VCaP (cell line): ENCODE results near the gene CD200R1L.

ENCODE experiments used
- H3K27ac ChIP-seq: fragments of 450-650 bp; 2 replicates; pipeline ENCODE4 v1.5.1; 2017
- CTCF ChIP-seq: fragments of 450-650 bp; conservative IDR thresholded peaks from 2 replicates; pipeline ENCODE4 v1.5.1; 2017; ENCODE audit warnings: mild to moderate bottlenecking, moderate library complexity

Gene CD200R1L

GRCh38 chr3:112791736-112792135 lies 54.9 kb downstream of the CD200R1L start:
- no peak overlapping the region for H3K27ac ChIP-seq
- no peak for TF ChIP-seq CTCF

DNA sequence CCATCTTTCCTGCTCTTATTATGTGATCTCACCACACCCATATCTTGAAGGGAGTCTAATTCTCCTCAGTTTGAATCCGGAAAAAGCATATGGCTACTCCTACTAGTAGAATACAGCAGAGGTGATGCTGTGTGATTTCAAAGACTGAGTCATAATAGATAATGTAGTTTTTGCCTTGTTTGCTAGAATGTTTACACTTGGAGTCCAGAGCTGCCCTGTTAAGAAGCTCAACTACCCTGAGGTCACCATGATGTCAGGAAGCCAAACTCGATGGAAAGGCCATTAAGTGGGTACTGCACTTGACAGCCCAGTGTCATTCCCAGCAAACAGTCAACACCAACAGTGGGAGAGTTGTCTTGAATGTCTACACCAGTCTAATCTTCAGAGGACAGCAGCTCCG lies 56.9 kb downstream of the CD200R1L start:
- no peak for TF ChIP-seq CTCF
- H3K27ac ChIP-seq: no peak overlapping the region

DNA sequence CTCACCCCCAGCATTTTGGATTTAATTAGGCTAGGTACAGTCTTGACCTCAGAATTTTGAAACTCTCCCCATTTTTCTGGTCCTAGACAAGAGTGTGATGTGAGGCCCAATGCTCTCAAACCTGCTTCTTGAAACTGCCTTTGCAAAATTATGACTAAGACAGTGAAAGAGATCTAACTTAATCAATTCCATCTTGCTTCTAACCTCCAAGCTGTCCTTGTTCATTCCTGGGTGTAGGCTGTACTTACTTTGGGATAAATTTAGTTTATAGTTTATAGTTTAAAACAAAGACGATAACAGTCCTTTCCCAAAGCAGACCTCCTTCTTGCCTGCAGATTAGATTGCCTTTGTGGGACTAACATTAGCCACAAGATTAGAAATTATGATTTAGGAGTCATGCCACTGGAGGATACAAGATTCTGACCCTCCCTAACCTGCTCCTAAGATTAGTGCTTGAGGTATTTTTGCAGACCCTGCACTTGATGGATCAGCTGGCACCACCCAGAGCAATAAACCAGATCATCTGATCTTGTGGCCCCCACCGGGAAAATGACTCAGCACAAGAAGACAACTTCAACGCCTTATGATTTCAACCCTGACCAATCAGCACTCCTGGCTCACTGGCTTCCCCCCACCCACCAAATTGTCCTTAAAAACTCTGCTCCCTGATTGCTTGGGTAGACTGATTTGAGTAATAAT lies 59.6 kb downstream of the CD200R1L start:
- H3K27ac ChIP-seq: no peak overlapping the region

GRCh38 chr3:112786002-112786590 lies 60.6 kb downstream of the CD200R1L start:
- TF ChIP-seq CTCF: no peak
- no peak overlapping the region for H3K27ac ChIP-seq

More for the DNA sequence above, 59.6 kb downstream of the CD200R1L start:
- TF ChIP-seq CTCF: no peak

DNA sequence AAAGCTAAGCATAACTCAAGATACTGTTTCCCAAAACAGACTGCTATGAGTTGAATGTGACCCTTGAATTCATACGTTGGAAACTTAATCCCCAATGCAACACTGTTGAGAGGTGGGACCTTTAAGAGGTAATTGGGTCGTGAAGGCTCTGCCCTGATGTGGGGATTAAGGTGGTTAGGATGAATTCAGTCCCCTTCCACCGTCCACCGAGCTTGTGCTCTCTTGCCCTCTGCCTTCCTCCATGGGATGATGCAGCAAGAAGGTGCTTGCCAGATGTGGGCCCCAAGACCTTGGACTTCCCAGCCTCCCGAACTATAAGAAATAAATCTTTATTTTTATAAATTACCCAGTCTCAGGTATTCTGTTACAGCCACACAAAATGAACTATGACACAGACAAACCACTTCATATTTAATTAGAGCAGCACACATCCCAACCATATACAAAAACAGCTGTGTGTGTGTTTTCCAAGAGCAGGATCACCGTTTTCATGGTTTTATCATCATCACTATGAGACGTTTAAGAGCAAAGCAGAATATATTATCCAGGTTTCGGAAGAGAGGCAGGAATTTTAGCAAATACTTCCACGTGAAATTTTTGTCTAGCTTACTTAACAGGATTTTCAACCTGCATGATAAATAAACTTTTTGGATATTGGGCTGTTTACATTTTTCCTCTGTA lies 61.2 kb downstream of the CD200R1L start:
- no peak for TF ChIP-seq CTCF

GRCh38 chr3:112782491-112782890 lies 64.2 kb downstream of the CD200R1L start:
- no peak overlapping the region for H3K27ac ChIP-seq
- TF ChIP-seq CTCF: no peak

More for the DNA sequence above, 61.2 kb downstream of the CD200R1L start:
- H3K27ac ChIP-seq: no peak overlapping the region

GRCh38 chr3:112781599-112781998 lies 65.1 kb downstream of the CD200R1L start:
- no peak overlapping the region for H3K27ac ChIP-seq
- TF ChIP-seq CTCF: no peak
